NCI-H1694 treated with DMSO at 0.1 percent for 48 hours (cell line): ENCODE data around the gene NFATC3.

Source experiments
- DNase-seq: peaks from one replicate; lab custom pipeline; 2025; lab: John Stamatoyannopoulos, UW

NFATC3 gene

GRCh38 chr16:68085259-68086071 is at the start of gene NFATC3:
NFATC3 (plus strand) TSS chr16:68085370; CDS start chr16:68085682, 312 bp downstream.
- no peak for DNase-seq

GRCh38 chr16:68037841-68038597 is 47.2 kb upstream of the NFATC3 start:
- DNase-seq: no peak

- peak; percentile 11 for DNase-seq
Observed at GRCh38 chr16:68040506-68041288, 44.5 kb upstream of the NFATC3 start.

- DNase-seq: no peak
Observed at GRCh38 chr16:68041783-68042182, 43.4 kb upstream of the NFATC3 start.

- DNase-seq: peak; percentile 93
Observed at GRCh38 chr16:68046106-68046505, 39.1 kb upstream of the NFATC3 start.

GRCh38 chr16:68047987-68048386 is 37.2 kb upstream of the NFATC3 start:
- DNase-seq: no peak

GRCh38 chr16:68049449-68049848 is 35.7 kb upstream of the NFATC3 start:
- no peak for DNase-seq

GRCh38 chr16:68055395-68055794 is 29.8 kb upstream of the NFATC3 start:
- DNase-seq: no peak

- DNase-seq: no peak
Observed at GRCh38 chr16:68059804-68060203, 25.4 kb upstream of the NFATC3 start.

- no peak for DNase-seq
Observed at GRCh38 chr16:68061396-68061795, 23.8 kb upstream of the NFATC3 start.

- DNase-seq: no peak
Observed at GRCh38 chr16:68062910-68063393, 22.2 kb upstream of the NFATC3 start.

GRCh38 chr16:68064791-68065365 is 20.3 kb upstream of the NFATC3 start:
- peak; percentile 44 for DNase-seq

- DNase-seq: no peak
Observed at GRCh38 chr16:68065716-68066305, 19.4 kb upstream of the NFATC3 start.

GRCh38 chr16:68066763-68067162 is 18.4 kb upstream of the NFATC3 start:
- DNase-seq: no peak

- DNase-seq: no peak
Observed at GRCh38 chr16:68068926-68069325, 16.2 kb upstream of the NFATC3 start.

- peak; percentile 17 for DNase-seq
Observed at GRCh38 chr16:68069511-68070248, 15.5 kb upstream of the NFATC3 start.

- no peak for DNase-seq
Observed at GRCh38 chr16:68070249-68070730, 14.9 kb upstream of the NFATC3 start.

- no peak for DNase-seq
Observed at GRCh38 chr16:68070806-68071517, 14.2 kb upstream of the NFATC3 start.

GRCh38 chr16:68071518-68071901 is 13.7 kb upstream of the NFATC3 start:
- no peak for DNase-seq
